Body of pancreas (tissue), 4 donors: ENCODE data around the gene CACNG7.

Source experiments
- CTCF ChIP-seq, 7 experiments: fragments of 450-650 bp in 4 of 7; fragments of 200-600 bp in 3 of 7; sonication (generic) in 3 of 7; IDR thresholded peaks; one replicate each; pipeline ENCODE4 v1.5.1; 2016 to 2019; ENCODE audit warnings: antibody characterized with exemption in 7 of 7
- POLR2A ChIP-seq, 3 donors: fragments of 450-650 bp; IDR thresholded peaks; one replicate each; pipeline ENCODE4 v1.6.1; 2016; ENCODE audit warnings: antibody characterized with exemption in 3 of 3, mild to moderate bottlenecking in 2 of 3

GRCh38 chr19:53981376-53981951 lies 72.4 kb downstream of the CACNG7 start:
- no peak for TF ChIP-seq CTCF (IDR thresholded peaks at IDR 0.05)
- TF ChIP-seq POLR2A (IDR thresholded peaks at IDR 0.05) = no peak
